Stimulated activated CD4-positive, alpha-beta T cell treated with anti-CD3 and anti-CD28 coated beads, TNF-alpha, amount 100 ng/mL, for 24 hours (primary cell): Measurements from ENCODE around the gene POLR2E.
"Not testable (repeated sequence)": the region's sequence is repeated elsewhere in the genome, so short reads cannot be mapped to it uniquely, and the experiment has no call there.

ENCODE experiments used
- DNase-seq, 3 experiments: peaks; one replicate each; pipeline ENCODE4 v3.0.0-alpha.2; 2020; ENCODE audit warnings: low read depth in 3 of 3

POLR2E gene

GRCh38 chr19:1094978-1095701, at the start of gene POLR2E:
Gene POLR2E (minus strand): TSS chr19:1095375. CDS start chr19:1095315, 60 bp downstream.
- peak; percentile 96 to 97 (median 97) for DNase-seq

GRCh38 chr19:1144741-1145140, 49.6 kb upstream of the POLR2E start:
- no peak for DNase-seq

- DNase-seq, result no peak
Measured at GRCh38 chr19:1143828-1144399, 48.7 kb upstream of the POLR2E start.

- DNase-seq, result no peak
Measured at GRCh38 chr19:1141944-1142343, 46.8 kb upstream of the POLR2E start.

GRCh38 chr19:1140272-1141027, 45.3 kb upstream of the POLR2E start:
- no peak for DNase-seq

GRCh38 chr19:1139126-1139525, 44.0 kb upstream of the POLR2E start:
- no peak for DNase-seq

- DNase-seq, result no peak
Measured at GRCh38 chr19:1138121-1138520, 42.9 kb upstream of the POLR2E start.

GRCh38 chr19:1136621-1137317, 41.6 kb upstream of the POLR2E start:
- DNase-seq, result no peak

- DNase-seq, result no peak
Measured at GRCh38 chr19:1136201-1136600, 41.0 kb upstream of the POLR2E start.

GRCh38 chr19:1135454-1135853, 40.3 kb upstream of the POLR2E start:
- no peak for DNase-seq

GRCh38 chr19:1134431-1134830, 39.3 kb upstream of the POLR2E start:
- no peak for DNase-seq

GRCh38 chr19:1133471-1133929, 38.3 kb upstream of the POLR2E start:
- peak; percentile 46 to 80 (median 67) for DNase-seq

- no peak for DNase-seq
Measured at GRCh38 chr19:1132552-1133383, 37.6 kb upstream of the POLR2E start.

- DNase-seq, result peak; percentile 74 to 89 (median 82)
Measured at GRCh38 chr19:1131718-1132551, 36.8 kb upstream of the POLR2E start.

GRCh38 chr19:1130771-1131717, 35.9 kb upstream of the POLR2E start:
- peak in 1 of 3 experiments; percentile 58 for DNase-seq

GRCh38 chr19:1129535-1129934, 34.4 kb upstream of the POLR2E start:
- no peak for DNase-seq

GRCh38 chr19:1129084-1129483, 33.9 kb upstream of the POLR2E start:
- not testable (repeated sequence) for DNase-seq

GRCh38 chr19:1128106-1128505, 32.9 kb upstream of the POLR2E start:
- no peak for DNase-seq
